DMS114 treated with DMSO at 0.1 percent for 48 hours (cell line): ENCODE results near the gene UCK1.

Experiments used
- DNase-seq: peaks from one replicate; lab custom pipeline; 2025; ENCODE audit not compliant: unreplicated experiment; lab: John Stamatoyannopoulos, UW

The UCK1 gene

DNA sequence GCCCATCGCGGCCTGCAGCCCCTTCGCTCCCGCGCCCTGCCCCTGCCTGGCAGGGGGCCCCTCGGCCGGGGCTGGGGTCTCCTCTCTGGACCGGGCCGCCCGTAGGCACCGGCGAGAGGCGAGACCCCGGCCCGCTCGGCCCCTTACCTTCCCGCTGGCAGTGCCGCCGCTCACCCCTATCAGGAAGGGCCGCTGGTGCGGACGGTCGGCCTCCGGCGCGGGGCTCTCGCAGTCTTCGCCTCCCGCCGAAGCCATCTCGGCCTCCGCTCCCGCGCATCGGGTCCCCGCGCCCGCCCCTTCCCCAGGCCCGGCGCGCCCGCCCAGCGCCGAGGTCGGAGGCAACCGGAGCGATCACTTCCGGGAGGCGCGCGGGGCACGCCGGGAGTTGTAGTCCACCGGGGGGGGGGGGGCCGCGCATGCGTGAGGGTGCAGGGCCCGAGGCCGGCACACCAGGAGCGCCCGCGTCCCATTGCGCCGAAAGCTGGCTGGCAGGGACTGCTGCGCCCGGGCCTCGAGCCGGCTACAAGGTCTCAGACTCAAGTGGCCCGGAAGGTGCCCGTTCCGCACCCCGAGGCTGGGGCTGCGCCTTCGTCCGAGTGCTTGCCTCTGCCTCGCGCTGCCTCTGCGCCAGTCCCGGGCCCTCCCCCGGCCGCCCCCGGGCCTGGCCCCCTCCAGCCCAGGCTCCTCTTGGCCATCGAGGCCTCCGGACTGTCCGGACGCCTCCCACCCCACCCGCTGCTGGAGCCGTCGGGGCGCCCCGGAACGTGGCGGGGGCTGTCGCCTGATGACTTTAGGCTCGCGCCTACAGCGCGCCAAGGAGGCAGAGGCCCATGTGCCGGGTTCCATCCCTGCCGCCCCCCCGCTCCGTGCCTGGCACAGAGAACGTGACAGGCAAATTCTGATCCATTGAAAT, at the start of gene UCK1:
Gene UCK1, minus strand, starts transcription at position 344 of the 913 bp plus-strand sequence. Its CDS starts 89 bp downstream, at position 255.
- peak; percentile 50 for DNase-seq

DNA sequence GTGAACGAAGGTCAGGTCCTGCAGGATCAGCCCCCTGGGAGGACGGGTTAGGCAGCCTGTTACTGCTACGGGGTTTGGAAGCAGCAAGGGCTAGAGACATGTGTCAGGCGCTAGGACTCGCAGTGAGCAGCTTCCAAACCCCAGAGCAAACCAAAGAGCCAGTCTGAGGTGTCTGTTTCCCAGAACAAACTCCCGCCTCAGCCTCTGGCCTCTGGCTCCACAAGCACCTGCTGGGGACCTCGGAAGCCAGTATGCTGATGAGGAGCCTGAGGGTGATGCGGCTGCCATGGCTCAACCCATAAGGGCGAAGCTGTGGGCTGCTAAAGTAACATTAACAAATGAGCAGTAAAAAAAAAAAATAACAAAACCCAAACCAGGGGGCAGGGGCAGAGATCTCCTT, 49.3 kb upstream of the UCK1 start:
- DNase-seq: no peak

DNA sequence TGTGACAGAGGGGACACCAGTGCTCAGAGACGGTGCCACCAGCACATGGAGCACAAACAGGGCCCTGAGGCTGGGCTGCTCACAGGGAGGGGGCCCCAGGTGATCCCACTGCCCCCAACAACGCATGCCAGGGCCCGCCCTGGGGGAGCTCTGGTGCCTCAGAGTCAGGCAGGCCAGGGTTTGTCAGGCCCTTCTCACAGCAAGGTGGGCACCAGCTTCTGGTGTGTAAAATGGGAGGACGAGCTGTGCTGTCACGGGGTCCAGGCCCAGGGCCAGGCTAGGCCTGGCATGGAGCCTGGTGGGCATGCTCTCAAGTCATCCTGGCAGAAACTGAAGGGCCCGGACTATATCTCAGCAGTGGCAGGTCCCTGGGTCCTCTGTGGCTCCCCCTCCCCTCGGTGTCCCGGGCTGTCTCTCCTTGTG, 48.7 kb upstream of the UCK1 start:
- no peak for DNase-seq

DNA sequence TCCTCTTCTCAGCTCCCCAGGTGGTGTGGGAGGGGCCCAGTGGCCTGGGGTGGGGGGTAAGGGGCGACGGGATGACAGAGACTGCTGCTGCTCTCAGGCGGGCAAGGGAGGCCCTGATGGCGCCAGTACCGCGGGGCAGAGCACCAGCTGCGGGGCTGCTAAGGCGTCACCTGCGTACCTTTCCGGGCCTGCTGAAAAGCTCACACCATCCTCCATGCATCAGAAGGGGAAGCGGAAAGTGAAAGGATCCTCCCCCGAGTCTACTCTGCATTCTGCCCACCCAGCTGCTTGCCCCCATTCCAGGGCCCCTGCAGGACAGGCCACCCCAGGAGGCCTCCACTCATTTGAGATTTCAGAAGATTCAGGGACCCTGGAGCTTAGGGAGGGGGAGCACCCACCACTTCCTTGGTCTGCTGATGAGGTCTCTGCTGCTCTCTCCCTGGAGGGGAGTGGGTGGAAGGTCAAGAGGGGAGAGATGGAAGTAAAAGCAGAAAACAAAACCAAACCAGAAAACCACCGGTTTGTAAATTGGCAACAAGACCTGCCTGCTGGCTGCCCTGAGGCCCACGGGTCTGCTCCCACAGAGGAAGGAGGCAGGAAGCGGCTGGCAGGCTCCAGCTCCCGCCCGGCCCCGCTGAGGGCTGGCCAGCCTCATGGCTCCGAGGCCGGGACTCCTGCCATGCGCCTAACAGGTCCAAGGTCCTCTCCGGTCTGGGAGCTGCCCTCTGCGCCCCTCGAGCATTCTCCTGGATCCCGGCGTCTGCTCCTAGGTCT, 47.9 kb upstream of the UCK1 start:
- no peak for DNase-seq

DNA sequence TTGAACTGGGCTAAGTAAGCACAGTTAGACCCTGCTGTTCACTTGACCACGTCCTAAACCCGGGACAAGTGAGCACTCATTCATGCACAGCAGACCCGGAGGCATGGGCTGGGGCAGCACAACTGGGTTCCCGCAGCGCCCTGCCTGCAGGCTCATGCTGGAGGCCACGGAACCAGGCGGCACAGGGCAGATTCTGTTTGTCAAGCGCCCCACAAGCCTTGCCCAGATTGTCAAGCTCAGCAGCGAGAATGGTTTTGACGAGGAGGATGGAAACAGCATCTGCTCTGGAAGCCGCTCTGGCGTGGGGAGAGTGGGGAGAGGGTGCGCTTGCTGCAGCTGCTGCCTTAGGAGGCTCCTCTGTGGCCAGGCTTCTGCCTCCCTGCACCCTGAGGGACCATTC, 47.0 kb upstream of the UCK1 start:
- no peak for DNase-seq

DNA sequence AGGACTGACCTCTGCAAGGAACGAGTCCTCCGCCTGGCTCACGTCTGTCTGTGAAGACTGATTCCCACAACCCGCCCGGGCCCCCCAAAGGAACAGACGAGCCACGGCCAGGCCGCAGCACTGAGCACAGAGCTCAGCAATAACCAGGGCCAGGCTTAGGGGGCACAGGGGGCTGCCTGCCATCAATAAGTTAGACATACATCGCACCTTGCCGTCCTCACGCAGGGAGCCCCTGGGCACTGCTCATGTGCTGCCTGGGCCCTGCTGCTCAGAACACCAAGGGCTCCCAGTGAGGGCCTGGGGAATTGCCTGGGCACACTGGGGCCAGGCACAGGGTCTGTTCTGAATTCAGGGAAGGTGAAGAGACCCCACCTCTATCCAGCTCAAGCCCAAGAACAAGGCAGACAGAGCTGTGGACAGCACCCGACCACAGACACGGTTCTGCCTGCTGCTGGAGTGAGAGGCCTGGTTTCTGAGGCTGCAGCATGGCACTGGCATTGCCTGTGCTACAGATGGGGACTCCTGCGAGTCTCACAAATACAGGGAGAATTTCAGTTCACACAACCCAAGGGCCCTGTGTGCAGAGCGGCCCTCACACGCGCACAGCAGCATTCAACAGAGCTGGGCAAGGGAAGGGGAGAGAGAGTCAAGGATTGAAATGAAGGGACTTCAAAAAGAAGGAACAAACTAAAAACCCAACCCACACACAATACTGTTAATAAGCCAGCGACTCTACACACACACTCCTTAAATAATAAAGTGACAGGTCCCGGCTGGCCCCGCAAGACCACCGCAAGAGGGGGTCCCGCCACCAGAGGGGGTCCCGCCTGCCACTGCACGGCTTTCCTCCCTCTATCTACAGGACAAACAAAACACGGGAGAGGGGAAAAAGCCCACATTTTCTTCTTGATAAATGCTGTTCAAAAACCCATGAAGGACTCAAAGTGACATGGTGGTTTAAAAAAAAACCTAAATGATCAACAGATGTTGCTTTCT, 46.2 kb upstream of the UCK1 start:
- DNase-seq: no peak

DNA sequence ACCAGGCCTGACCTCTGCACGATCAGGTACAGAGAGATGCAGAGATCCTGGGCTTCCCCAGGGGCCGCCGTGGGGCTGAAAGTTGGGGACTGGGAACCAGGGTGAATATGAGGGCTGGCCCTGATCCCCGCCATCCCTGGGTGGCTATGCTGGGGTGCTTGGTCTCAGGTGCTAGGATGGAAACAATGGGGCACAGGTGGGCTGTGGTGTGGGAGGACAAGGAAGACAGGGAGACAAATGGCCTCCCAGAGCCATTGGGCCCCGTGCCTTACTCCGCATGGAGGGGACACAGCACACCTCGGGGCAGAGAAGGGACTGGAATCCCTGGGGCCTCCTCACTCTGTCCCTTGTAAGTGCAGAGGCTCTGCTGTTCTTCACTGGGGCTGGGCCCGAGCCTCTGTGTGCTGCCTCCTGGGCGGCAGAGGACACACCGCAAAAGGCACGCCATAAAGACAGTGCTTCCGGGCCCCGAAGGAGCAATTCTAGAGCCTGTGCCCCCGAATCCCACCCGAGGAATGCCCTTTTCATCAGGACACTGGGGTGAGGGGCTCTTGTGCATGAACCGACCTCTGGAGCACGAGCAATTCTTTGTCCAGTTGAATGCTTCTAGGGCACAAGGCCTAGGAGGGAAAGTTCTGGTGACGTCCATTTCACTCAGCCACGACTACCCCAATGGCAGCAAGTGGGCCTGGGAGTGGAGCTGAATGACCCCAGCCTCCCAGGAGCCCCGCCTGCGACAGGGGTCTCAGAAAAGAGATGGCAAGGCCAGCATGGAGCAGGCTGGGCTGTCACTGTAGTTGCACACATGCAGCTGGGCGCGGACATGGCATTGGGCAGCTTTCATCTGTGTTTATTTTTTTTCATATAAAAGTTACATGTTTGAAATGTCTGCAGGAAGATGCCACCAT, 45.1 kb upstream of the UCK1 start:
- DNase-seq: no peak

DNA sequence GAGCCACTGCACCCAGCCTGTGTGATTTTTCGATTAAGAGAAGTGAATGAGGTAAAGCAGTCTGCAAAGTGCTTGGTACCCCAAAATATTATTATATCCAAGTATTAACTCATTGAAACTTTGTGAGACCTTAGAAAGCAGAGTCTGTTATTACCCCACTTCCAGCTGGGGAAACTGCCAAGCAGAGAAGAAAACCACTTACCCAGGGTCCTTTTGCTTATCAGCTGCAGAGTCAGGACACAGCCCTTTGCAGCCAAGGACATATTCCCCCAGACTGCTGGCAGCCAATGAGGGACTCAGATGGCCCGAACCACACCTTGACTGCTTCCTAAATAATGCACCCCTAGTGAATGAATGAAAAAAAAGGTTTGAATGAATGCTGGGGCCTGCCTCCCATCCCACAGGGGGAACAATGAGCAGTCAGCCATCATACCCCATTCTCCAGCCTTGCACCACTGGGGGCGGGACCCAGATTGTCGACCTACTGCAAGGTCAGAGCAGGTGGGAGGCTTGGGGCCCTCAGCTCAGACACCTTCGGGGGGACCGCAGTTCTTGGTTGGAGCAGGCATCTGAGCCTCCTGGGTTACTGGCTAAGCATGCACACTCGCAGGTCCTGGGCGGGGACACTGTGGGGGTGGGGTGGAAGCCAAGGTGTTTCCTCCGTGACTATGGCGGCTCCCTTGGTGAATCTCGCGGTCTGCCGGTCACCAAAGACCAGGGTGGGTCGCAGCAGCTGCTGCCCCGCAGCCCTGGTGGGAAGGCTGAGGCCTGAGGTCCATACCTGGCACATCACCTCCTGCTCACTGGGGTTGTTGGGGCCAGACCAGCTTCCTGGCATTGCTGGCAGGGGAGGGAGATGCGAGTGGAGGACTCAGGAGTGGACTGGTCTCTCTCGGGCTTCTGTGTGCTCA, 43.9 kb upstream of the UCK1 start:
- no peak for DNase-seq

DNA sequence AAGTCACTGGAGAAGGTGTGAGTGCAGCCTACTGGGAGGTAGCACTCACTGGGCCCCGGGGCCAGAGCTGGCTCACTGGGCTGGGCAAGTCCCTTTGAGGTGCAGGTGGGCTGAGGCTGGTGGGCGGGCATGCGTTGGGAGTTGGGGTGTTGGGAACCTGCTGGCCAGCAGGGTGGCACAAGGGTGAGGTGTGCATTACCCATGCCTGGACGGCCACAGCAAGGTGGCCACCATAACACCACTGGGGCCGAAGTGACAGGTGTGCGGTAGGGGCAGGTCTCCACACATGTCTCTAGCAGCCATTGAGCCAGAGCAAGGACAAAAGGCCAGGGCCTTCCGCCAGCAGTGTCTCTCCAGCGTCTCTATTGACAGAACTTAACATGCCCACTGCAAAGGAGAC, 36.8 kb upstream of the UCK1 start:
- DNase-seq: no peak

DNA sequence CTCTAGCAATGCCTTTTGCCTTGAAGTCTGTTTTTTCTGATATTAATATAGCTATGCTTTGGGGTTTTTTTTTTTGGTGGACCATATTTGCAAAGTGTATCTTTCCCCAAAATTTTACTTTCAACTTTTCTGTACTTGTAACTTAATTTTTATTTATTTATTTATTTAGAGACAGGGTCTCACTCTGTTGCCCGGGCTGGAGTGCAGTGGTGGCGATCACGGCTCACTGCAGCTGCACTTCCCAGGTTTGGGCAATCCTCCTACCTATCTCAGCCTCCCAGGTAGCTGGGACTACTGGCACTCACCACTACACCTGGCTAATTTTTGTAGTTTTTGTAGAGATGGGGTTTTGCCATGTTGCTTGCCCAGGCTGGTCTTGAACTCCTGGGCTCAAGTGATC, 35.1 kb upstream of the UCK1 start:
- no peak for DNase-seq

DNA sequence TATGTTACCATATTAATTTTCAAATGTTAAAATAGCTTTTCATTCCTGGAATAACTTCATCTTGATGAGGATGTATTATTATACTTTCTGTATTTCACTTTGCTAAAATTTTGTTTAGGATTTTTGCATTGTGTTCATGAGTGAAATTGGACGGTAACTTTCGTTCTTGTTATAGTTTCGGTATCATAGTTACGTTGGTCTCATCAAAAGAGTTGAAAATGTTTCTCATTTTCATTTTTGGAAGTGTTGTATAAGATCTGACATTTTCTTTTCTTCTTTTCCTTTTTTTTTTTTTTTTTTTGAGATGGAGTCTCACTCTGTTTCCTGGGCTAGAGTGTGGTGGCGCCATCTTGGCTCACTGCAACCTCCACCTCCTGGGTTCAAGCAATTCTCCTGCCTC, 34.3 kb upstream of the UCK1 start:
- no peak for DNase-seq

DNA sequence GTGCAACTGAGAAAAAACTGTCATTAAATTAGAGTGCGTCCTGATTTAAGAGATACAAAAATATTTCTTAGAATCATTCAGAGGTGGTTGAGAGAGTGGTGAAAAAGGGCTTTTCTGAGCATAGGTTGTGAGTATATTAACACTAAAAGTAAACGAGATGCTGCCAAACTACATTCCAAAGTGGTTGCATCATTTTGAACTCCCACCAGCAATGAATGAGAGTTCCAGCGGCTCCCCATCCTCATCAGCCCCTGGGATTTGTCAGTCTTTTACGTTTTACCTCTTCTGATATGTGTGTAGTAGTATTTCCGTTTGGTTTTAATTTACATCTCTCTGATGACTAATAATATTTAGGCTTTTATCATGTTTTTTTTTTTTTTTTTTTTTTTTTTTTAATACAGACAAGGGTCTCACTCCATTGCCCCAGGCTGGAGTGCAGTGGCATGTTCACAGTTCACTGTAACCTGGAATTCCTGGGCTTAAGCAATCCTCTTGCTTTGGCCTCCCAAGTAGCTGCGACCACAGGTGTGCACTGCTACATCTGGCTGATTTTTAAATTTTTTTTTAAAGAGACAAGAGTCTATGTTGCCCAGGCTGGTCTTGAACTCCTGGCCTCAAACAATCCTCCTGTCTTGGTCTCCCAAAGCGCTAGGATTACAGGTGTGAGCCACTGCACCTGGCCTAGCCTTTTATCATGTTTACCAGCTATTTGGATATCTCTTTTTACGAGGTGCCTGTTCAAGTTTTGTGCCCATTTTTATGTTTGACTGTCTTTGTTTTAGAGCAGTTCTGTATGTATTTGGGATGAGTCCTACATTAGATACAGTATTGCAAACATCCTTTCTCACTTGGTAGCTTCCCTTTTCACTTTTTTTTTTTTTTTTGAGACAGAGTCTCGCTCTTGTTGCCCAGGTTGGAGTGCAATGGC, 31.2 kb upstream of the UCK1 start:
- no peak for DNase-seq

DNA sequence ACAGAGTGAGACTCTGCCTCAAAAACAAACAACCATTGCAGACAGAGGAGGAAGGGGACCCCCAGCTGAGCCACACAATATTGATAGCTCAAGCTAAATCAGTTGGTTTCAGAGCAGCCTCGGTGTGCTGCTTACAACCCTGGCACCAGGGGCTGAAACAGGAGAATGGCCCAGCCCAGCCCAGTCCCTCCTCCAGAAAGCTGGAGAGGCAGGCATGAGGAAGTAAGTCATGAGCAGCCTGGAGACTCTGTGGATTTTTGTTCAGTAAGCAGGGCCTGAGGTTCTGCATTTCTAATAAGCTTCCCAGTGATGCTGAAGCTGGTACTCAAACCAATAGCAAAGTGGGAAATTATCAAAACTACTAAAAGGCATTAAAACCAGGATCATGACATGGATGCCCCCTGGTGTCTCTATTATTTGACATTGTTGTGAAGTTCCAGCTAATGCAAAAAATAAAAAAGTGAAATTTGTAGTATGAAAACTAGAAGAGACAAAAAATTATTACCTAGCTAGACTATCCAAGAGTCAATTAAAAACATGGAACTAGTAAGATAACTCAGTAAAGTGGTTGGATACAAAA, 28.4 kb upstream of the UCK1 start:
- DNase-seq: no peak

DNA sequence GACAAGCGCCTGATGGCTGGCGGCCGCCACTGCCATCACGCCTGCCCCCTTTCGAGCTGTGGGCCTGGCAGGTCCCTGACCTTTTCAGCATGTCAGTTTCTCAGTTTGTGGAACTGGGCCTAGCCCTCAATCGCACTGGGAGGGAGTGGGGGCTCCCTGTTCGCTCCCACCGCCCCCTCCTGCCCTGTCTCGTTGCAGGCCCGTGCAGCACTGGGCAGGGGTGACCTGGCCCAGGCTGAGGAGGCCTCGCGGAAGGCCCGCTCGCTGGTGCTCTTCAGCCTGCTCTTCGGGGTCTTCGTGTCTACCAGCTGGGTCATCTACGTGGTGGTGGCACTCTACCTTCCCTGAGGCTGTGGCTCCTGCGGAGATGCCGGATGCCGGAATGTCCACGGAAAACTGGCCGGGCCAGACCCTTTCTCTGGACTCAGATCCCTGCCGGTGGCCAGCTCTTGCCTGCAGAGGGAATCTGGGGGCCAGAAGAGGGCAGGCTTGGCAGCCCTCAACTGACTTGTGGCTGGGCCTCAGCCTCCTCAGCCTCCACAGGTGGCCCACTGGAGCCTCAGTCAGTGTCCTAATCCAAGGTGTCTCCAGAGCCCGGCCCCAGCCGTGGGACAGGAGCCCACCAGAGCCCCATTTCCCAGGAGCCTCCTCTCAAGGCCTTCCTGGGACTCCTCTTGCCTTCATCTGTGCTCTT, 26.9 kb upstream of the UCK1 start:
- no peak for DNase-seq

DNA sequence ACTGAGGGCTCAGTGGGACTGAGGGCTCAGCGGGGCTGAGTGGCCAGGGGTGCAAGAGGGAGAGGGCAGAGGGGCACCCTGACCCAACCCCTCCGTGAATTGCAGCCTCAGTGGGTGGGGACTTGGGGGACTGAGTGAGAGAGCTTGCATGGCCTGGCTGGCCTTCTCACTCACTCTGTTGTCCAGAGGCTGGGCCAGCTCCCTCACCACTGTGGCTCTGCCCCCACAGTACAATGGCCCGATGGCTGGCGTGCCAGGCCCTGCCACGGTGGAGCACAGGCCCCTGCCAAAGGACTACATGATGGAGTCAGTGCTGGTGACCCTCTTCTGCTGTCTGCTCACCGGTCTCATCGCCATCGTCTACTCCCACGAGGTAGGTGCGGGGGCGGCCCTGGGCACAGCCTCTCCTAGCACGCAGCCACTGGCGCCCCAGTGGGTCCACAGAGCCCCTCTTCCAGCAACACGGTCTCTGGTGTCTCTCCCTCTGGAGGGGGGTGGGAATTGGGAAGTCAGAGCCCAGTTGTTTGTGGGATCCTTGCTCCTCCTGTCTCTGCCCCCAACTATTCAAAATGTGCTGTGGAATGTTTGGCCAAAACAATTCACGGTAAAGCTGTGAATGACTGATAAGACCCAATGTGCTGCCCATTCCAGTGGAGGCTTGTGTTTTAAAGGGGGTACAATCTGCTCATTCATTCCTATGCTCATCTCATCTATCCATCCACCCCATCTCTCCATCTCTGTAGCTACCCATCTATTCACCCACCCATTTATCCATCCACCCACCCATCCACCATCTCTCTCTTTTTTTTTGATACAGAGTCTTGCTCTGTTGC, 25.0 kb upstream of the UCK1 start:
- no peak for DNase-seq

DNA sequence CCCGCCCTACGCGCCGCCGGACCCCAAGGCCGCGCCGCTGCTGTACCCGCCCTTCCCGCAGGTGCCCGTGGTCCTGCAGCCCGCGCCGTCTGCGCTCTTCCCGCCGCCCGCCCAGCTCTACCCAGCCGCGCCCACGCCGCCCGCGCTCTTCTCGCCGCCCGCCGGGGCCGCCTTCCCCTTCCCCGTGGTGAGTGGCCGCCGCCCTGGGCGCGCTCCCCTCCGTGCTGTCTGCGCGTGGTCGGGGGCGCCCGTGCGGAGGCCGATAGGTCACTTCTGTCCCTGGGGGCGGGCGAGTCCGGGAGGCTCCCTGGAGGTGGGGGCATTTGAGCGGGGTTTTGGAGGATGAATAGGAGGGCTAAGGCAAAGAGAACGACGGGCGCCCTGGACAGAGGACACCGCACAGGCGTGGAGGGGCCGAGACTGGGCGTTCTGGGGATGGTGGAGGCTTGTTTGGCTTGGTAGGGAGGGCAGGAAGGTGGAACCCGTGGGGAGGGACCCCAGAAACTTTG, 23.8 kb upstream of the UCK1 start:
- no peak for DNase-seq
